ENCODE results near the gene ATP9B. TPM values are rescaled to one million over a fixed set of nuclear protein-coding genes. Genes with fewer than 3 reads are reported as not detected.
"Not testable (repeated sequence)": the region's sequence is repeated elsewhere in the genome, so short reads cannot be mapped to it uniquely, and the experiment has no call there.

ATP9B gene
- total RNA-seq, 1 donor, result 45.2 TPM

DNA sequence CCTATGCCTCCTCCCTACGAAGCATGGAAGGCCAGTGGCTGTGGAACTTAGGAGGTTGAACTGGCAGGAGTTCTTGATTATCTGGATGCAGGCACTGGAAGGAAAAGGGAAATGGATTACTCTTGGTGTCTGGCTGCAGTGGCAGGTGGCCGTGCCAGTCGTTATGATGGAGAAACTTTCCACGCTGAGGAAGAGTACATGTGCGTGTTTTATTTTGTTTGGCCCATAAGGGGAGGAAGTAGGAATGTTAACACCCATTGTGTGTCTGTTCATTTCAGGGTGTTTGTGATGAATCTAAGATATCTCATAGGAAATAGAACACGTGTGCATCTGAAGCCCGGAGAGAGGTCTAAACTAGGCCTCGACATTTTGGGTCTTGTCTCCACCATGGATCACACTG is 203.7 kb downstream of the ATP9B start:
- no peak for DNase-seq (ENCODE audit: low read depth in 2 of 3, low spot score in 2 of 3)

DNA sequence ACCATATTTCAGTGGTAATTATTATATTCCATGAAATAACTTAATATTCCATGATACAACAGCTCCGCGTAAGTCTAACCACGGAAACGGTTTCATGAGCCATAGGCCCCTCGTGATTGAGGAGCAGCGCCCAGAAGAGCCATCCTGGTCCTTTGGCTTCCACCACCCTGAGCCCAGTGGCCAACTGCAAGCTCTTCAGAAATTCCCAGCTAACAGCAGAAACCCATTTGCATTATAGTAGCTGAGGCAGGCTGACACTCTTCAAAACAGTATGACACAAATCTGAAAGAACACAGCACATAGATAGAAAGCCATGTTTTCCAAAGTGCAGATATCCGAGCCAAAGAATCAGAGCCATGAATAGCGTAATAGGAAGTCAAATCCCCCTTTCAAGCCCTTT is 205.6 kb downstream of the ATP9B start:
- no peak for DNase-seq (ENCODE audit: low read depth in 2 of 3, low spot score in 2 of 3)

DNA sequence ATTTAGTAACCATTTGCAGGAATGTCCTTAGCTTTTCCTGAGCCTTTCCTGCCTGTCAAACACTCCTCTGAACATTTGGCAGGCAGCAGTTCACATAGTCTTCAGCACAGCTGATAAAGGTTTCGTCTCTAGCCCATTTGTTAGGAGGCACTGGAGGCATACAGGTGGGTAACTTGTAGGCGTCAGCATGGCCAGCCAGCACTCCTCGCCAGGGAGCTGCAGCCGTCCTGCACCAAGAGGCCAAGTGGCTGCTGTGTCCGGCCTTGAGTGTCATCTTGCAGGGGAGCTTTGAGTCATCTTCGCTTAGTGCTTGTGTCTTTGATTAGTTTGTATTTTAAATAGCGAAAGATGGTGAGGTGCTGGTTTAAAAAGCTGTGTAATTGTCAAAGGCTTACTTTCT is 206.3 kb downstream of the ATP9B start:
- DNase-seq (ENCODE audit: low read depth in 2 of 3, low spot score in 2 of 3), result no peak

DNA sequence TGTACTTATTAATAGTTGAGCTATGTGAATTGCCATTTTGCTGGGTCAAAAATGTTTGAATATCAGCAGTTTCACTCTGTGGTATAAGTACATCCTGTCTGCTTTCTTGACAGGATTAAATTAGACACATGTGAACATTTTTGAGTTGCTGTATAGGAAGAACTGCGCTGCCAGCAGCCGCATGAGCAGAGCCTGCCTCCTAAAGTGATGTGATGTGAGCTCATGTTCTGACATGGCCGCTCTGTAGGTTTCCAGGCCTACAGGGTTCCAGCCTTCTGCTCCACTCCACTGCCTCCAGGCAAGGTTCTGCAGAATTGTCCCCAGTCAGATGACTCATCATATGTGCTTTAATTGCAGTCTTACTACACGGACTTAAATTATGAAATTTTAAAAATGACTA is 206.8 kb downstream of the ATP9B start:
- peak in 1 of 3 donors; percentile 46 for DNase-seq (ENCODE audit: low read depth in 2 of 3, low spot score in 2 of 3)

DNA sequence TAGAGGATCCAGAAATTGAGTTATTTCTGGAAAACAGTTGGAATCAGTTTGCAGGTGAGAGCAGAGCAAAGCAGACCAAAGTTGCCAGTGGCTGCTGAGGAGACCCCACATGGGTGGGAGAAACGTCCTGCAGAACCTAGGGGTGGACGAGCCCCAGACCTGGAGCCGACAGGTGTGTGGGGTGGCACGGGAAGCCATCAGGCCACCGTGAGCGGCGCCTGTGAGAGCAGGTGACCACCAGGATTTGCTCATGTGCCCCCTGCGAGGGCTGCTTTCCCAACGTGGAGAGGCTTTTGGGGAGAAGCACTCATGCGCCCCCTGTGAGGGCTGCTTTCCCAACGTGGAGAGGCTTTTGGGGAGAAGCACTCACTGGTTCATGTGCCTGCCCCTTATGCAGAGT is 209.7 kb downstream of the ATP9B start:
- no peak for DNase-seq (ENCODE audit: low read depth in 2 of 3, low spot score in 2 of 3)

DNA sequence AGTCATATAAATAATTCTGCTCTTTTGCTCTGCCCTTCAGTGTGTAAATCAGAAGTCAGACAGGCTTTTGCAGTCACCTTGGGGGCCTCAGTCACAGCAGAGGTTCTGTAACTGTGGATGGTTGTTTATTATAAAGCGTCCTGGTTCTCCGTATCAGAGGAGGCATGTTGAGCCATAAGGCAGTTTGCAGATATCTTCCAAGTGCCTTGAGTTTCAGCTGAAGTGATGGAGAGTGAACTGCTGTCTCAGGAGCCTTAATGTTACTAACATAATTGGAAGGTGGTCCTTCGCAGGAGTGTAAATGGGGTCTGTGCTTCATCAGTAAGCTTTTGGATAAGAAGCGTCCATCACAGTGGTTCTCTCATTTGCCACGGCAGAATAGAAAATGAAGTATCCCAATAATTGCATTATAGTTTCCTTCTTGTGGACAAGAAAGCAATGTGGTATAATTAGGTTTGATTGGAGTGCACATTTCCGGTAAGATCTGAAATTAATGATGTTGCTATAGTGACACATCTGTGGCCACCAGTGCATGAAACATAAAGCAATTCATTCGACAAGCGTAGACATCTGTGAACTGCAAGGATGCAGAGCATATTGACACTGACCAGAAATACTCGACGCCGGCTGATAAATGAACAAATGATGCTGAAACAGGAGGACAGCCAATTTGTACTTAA is 214.1 kb downstream of the ATP9B start:
- DNase-seq (ENCODE audit: low read depth in 2 of 3, low spot score in 2 of 3), result no peak

DNA sequence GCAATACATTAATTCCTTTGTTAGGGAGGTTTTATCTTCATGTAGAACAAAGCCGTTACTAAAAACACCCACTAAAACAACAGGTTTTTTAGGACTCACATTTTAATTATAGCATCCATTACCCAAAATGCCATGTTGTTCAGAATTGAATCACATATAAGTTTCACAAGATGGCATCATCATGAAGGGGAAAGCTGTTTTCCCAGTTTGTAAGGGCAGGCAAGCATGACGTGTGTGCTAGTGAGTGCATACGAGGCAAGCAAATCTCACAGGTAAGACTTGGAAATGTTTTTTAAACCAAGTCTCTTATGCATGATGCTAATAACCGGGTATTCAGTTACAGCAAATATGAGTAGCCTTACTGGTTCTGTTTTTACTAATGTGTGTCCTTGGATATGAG is 214.7 kb downstream of the ATP9B start:
- DNase-seq (ENCODE audit: low read depth in 2 of 3, low spot score in 2 of 3), result no peak

DNA sequence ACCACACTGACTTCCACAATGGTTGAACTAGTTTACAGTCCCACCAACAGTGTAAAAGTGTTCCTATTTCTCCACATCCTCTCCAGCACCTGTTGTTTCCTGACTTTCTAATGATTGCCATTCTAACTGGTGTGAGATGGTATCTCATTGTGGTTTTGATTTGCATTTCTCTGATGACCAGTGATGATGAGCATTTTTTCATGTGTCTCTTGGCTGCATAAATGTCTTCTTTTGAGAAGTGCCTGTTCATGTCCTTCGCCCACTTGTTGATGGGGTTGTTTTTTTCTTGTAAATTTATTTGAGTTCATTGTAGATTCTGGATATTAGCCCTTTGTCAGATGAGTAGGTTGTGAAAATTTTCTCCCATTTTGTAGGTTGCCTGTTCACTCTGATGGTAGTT is 216.0 kb downstream of the ATP9B start:
- not testable (repeated sequence) for DNase-seq (ENCODE audit: low read depth in 2 of 3, low spot score in 2 of 3)

DNA sequence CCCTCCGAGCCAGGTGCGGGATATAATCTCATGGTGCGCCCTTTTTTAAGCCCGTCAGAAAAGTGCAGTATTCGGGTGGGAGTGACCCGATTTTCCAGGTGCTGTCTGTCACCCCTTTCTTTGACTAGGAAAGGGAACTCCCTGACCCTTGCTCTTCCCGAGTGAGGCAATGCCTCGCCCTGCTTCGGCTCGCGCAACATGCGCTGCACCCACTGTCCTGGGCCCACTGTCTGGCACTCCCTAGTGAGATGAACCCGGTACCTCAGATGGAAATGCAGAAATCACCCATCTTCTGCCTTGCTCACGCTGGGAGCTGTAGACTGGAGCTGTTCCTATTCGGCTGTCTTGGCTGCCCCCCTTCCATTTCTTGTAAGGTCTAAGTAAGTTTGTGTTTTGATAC is 221.2 kb downstream of the ATP9B start:
- DNase-seq (ENCODE audit: low read depth in 2 of 3, low spot score in 2 of 3), result not testable (repeated sequence)

DNA sequence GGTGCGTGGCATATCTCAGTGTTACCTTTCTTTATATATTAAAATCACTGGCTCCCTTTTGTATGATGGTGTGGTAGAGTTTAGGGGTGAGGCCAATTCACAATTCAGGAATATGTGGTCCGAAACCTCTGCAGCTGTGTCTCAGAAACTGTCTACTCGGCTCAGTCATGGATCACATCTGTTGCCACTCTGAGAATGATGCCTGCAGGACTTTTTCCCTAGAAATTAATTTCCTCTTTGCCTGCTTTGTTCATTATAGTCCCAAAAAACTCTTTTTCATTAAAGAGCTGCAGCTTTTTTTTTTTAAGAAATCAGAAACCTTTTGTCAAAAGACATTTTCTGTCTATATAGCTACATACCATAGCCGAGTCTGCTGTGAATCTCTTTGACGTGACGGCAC is 221.7 kb downstream of the ATP9B start:
- DNase-seq (ENCODE audit: low read depth in 2 of 3, low spot score in 2 of 3), result no peak

DNA sequence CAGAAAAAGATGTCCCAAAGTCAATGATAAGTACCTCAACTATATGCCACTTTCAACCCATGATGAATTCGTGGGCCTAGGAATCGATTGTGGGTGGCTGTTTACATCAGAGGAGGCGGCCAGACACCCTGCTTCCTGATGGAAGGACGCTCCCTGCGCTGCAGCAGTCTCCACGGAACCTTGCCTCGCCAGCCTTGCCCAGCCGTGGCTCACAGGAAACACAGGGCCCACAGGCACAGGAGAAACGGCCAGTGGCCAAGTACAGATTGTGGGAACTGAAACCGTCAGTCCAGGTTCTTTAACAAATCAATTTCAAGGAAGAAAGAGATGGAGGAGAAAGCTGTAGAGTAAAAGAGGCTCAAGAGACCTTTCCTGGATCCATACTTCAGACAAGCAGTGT is 225.0 kb downstream of the ATP9B start:
- DNase-seq (ENCODE audit: low read depth in 2 of 3, low spot score in 2 of 3), result no peak

DNA sequence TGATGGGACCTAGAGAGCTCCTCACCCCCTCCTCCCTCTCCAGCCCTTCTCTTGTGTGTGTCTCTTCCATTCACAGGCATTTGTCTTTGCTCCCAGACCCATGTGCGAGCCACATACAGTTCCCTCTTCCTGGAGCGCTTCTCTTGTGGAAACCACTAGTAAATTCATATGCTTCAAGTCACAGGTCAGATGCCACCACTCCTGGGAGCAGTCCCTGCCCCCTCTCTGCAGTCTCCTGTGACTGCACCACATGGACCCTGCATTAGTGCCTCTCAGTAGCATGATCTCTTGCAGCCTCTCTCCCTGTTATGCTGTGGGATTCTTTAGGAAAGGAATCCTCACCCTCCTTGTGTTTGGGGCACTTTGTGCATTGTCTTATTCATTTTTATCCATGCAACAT is 230.1 kb downstream of the ATP9B start:
- DNase-seq (ENCODE audit: low read depth in 2 of 3, low spot score in 2 of 3), result no peak

DNA sequence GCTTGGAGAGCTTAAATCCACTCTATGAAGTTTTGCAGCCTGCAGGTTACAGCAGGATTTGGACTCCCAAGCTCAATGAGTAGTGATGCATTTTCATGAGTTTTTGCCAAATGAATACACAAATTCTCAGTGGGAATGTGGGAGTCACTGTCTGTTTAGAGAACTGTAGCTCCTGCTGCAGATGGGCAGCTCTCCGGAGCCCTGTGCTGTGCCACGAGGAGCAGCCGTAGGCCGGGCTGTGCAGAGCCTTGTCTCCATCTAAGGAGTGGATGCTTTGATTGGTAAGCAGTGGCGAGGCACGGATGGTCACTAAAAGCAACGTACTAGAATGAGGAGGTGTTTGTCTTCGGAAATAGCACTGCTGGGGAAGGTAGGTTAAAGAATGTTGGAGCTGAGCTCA is 230.5 kb downstream of the ATP9B start:
- DNase-seq (ENCODE audit: low read depth in 2 of 3, low spot score in 2 of 3), result no peak

DNA sequence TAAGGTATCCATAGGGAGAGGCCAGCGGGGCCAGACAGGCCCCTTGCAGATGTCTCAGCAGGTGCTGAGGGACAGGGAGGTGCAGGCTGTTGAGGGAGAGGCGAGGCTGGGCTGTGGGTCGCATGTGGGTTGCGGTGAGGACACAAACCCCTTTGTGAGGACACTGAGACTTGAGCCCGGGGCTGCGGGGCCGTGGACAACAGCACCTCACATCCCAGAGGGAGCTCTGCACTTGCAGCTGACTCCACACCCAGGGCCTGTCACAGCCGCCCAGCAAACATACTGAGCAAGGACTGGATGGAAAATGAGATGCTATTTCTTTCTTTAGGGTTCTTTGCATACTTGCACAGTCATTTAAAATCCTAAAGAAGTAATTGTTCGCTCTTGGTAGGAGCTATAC is 231.2 kb downstream of the ATP9B start:
- DNase-seq (ENCODE audit: low read depth in 2 of 3, low spot score in 2 of 3), result no peak

DNA sequence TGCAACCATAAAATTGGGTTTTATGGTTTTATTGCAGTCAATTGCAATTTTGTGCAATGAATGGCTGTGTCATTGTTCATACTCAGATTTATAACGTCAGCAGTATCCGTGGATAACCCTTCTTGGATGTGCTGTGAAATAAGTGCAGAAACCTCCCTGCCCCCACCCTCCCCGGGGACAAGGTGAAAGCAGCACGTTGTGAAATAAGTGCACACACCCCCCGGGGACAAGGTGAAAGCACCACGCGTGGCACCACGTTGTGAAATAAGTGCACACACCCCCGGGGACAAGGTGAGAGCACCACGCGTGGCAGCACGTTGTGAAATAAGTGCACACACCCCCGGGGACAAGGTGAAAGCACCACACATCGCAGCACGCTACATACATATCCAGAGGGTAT is 232.9 kb downstream of the ATP9B start:
- no peak for DNase-seq (ENCODE audit: low read depth in 2 of 3, low spot score in 2 of 3)

DNA sequence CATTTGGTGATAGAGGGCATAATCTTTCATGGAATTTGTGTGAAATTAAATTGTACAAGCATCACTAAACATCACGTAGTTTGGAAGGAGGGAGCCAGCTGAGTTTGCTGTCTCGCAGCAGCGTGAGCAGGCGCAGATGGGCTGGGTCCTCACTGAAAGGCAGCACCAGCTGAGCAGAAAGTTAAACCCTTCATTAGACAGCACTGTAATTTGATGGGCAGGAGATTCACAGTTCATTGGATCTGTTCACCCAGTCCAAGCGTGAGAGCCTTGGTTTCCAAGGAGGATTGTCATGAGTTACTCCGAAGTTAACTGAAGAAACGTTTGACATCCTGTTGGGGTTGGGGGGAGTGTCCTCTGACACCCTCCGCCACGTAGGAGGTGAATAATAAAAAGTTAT is 236.7 kb downstream of the ATP9B start:
- no peak for DNase-seq (ENCODE audit: low read depth in 2 of 3, low spot score in 2 of 3)

DNA sequence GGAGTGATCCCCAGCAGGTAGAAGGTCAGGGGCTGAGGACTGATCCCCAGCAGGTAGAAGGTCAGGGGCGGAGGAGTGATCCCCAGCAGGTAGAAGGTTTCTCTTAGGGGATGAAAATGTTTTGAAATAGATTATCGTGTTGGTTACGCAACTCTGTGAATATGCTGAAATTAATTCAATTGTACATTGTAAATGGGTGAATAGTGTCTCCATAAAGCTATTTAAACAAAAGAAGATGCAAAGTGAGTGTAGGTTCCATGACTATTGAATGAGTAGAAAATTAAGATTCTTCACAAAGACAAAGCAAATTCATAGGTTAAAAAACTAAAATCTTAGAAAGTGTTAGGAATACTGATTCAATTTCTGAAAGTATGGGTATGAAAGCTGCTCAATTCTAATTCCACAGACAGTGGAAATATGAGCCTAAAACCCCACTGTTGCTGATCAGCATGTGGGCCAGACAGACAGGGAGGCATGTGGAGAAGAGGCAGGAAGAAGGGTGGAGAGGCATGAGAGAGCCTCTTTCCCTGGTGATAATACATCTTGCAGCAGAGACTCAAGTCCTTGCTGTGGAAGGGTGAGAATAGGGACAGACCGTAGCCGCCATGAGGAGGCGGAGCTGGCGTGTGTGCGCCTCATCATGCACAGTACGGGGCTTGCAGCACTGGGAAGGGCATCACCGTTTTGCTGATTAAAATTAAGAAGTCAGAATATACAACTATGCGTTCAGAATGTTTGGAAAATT is 240.6 kb downstream of the ATP9B start:
- DNase-seq (ENCODE audit: low read depth in 2 of 3, low spot score in 2 of 3), result no peak

DNA sequence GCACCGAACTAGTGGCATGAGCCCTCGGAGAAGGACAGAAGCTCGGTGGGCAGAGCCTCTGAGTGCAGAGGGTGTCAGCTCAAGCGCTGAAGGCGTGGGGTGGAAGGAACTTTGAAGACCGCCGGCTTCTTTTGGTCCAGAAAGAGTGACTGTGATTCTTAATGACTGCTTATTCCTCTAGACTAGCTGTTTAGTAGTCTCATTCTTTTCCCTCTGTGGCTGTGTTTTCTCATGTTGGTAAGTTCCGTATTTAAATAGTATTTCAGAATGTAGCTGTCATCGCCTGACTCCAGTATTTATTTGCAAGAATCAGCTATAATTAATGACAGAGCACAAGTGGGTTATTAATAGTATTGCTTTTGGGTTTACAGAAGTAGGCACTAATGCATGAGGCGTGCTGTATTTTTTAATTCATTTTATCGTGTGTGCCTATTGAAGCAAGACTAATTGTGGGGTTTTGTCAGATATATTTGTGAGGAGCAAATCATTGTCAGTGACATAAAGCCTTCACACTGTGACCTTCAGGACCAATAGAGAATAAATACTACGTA is 245.7 kb downstream of the ATP9B start:
- no peak for DNase-seq (ENCODE audit: low read depth in 2 of 3, low spot score in 2 of 3)

DNA sequence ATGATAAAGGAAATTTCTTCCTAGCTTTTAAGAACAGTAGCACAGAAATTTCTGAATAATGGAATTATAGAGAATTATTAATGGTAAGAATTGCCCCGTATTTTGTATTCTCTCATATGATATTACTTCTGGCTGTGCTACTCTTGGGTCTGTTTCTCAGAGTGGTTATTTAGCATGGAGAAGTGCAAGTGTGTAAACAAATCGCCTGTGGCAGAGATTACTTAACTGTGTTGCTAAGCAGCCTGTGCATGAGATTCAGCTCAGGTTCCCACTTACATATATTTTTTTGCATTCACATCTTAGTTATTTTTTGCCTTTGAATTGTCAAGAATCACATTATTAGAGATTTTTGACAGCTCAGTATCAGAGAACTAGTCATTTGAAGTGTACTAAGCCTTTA is 246.4 kb downstream of the ATP9B start:
- no peak for DNase-seq (ENCODE audit: low read depth in 2 of 3, low spot score in 2 of 3)

DNA sequence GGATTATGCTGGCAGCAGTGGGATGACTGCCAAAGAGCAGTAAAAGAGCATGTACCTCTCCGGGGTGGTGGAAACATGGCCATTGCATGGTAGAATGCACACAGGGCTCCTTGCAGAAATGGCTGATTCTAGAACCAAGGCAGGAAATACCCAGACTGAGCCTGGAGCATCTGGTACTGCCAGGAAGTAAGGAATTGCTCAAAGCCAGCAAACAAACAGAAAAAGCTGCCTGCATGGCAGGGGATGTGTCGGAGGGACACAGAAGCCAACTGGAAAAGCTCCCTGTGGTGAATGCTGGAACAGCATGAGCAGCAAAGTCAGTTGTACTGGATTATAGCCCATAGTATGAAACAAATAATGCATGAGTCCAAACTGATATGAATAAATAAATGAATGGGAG is 248.5 kb downstream of the ATP9B start:
- DNase-seq (ENCODE audit: low read depth in 2 of 3, low spot score in 2 of 3), result no peak

DNA sequence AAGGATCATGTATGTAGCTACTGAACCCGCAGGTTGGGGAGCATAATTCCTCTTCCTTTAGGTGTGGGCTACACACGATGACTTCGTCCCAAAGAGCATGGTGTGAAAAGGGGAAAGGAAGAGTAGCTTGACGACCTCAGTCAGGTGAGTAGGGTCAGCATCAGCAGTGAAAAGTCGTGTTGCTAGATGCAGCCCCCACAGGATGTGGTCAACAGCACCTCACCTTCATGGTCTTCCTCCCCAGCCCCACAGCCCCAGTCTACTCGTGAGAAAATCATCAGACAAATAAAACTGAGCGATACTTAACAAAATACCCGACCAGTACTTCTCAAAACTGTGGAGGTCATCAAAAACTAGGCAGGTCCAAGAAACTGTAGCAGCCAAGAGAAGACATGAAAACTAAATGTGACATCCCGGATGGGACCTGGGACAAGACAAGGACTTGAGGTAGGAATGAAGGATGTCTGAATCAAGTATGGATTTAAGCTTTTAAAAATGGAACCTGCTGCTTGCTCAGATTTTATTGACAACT is 249.0 kb downstream of the ATP9B start:
- no peak for DNase-seq (ENCODE audit: low read depth in 2 of 3, low spot score in 2 of 3)

DNA sequence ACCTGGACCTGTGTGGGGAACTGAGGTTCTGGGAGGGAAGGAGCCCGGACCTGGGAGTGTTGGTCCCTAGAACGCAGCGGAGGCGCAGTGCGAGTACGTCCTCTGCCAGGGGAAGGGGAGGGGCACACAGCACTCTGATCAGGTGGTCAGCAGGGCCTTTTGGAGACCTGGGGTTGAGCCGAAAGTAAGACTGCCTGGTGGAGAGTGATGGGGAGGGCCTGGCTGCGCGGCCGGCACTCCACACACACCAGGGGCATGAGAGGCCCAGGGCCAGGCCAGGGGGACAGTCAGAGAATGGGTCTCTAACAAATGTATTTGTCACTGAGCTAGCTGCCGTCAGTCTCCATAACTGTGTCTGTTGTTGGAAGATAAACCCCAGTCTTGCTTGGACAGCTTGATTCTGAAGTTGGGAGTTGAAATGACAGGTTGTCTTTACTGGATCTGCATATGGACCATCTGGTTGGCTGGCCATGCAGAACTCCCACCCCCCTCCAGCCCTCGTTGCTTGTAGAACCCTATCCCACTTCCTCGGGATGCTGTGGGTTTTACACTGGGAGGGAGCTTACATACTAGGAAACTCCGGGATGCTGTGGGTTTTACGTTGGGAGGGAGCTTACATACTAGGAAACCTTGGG is 251.1 kb downstream of the ATP9B start:
- DNase-seq (ENCODE audit: low read depth in 2 of 3, low spot score in 2 of 3), result no peak
